ENCODE measurements around the gene NMT2.

DNA sequence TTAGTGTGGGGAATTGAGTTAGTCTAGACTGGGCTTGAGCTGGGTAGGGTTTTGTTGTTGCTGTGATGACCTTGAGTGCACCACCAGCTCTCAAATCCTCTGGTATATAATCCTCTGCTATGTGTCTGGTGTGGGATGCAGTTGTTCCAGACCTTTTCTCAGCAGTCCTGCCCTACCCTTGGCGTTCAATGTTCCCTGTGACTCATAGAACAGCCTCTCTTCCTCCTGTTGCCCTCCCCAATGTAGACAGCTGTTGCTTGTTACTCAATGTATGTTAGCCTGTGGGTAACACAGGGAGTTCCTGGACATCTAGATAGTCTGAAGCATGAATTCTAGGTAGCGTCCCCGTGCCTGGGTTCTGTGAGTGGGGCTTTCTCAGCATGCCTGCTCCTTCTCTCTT is 99.7 kb downstream of the NMT2 start:
- TF ChIP-seq, protein P1, sequence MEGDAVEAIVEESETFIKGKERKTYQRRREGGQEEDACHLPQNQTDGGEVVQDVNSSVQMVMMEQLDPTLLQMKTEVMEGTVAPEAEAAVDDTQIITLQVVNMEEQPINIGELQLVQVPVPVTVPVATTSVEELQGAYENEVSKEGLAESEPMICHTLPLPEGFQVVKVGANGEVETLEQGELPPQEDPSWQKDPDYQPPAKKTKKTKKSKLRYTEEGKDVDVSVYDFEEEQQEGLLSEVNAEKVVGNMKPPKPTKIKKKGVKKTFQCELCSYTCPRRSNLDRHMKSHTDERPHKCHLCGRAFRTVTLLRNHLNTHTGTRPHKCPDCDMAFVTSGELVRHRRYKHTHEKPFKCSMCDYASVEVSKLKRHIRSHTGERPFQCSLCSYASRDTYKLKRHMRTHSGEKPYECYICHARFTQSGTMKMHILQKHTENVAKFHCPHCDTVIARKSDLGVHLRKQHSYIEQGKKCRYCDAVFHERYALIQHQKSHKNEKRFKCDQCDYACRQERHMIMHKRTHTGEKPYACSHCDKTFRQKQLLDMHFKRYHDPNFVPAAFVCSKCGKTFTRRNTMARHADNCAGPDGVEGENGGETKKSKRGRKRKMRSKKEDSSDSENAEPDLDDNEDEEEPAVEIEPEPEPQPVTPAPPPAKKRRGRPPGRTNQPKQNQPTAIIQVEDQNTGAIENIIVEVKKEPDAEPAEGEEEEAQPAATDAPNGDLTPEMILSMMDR (IDR thresholded peaks at IDR 0.05 in 2 of 3, conservative IDR thresholded peaks at IDR 0.05 in 1 of 3; ENCODE audit: control insufficient read depth in 2 of 3, extremely low read depth in 1 of 3, insufficient read depth in 1 of 3, low read depth in 3 of 3, low read length in 3 of 3), result no peak
- TF ChIP-seq RAD21 (IDR thresholded peaks at IDR 0.05; ENCODE audit: insufficient read depth, low read depth, low read length), result no peak

All from GM12878 (cell line).